H1 (cell line): ENCODE measurements around the gene MAFB. TPM values are rescaled to one million over a fixed set of nuclear protein-coding genes. Genes with fewer than 3 reads are reported as not detected.

Source experiments
- EZH2 ChIP-seq: fragments of 200-600 bp; sonication (generic); IDR thresholded peaks from 2 replicates; pipeline ENCODE4 v1.7.1; 2012; ENCODE audit warnings: low read depth, mild to moderate bottlenecking, moderate library complexity, low read length, inconsistent platforms; ENCODE audit not compliant: severe bottlenecking
- GABPA ChIP-seq: IDR thresholded peaks from 2 replicates; pipeline ENCODE4 v1.6.1; 2011; ENCODE audit warnings: mild to moderate bottlenecking, low read length, moderate library complexity, borderline replicate concordance; ENCODE audit not compliant: insufficient read depth
- KDM4A ChIP-seq: IDR thresholded peaks from one replicate; pipeline ENCODE4 v1.7.1; 2012; ENCODE audit warnings: low read depth, mild to moderate bottlenecking, moderate library complexity, low read length, inconsistent platforms; ENCODE audit not compliant: severe bottlenecking
- NANOG ChIP-seq: IDR thresholded peaks from 2 replicates; pipeline ENCODE4 v1.6.1; 2011; ENCODE audit warnings: low read length, low read depth, mild to moderate bottlenecking, inconsistent platforms; ENCODE audit not compliant: insufficient read depth, poor library complexity, severe bottlenecking
- RNF2 ChIP-seq: fragments of 200-900, 300-1000 bp; sonication (generic); IDR thresholded peaks from 2 replicates; pipeline ENCODE4 v1.7.1; 2016; ENCODE audit warnings: borderline replicate concordance, low read depth, mild to moderate bottlenecking, antibody characterized with exemption, low read length; ENCODE audit not compliant: poor library complexity, severe bottlenecking; ENCODE audit errors: missing control alignments
- SP4 ChIP-seq: IDR thresholded peaks from 2 replicates; pipeline ENCODE4 v1.6.1; 2012; ENCODE audit warnings: low read length, inconsistent platforms
- SUZ12 ChIP-seq: fragments of 200-600 bp; sonication (generic); IDR thresholded peaks from 2 replicates; pipeline ENCODE4 v1.6.1; 2012; ENCODE audit warnings: mild to moderate bottlenecking, inconsistent platforms, low read length, moderate library complexity, mixed read lengths
- polyA plus RNA-seq, 7 experiments: library from polyadenylated mRNA; depleted of rRNA in 3 of 7; stranded (reverse) in 5 of 7; unstranded in 2 of 7; fragments of >200 nt in 5 of 7; fragments of 200-250 nt in 2 of 7; gene quantifications; 1 replicate in 5 of 7; 2 replicates in 1 of 7; 4 replicates in 1 of 7; pipeline versions ENCODE4 v1.2.1 to v1.2.3, GENCODE V29; 2011 to 2013; ENCODE audit warnings: missing spikeins in 2 of 7, mixed read lengths in 2 of 7
- total RNA-seq: library from RNA; stranded (reverse); fragmentation: NEBNext Ultra II Directional; extraction: Animal tissue kit (Norgen Biotek cat#: 25700); gene quantifications from 2 replicates; pipeline ENCODE4 v1.2.1, GENCODE V29; 2021
- TF ChIP-seq, protein P1 (sequence below): fragments of 300-600 bp; sonication (generic); IDR thresholded peaks from 2 replicates; pipeline ENCODE4 v1.7.1; 2012; ENCODE audit warnings: low read length, moderate library complexity, mild to moderate bottlenecking, inconsistent platforms; ENCODE audit not compliant: insufficient replicate concordance
- TF ChIP-seq, protein P2 (sequence below): IDR thresholded peaks from 2 replicates; pipeline ENCODE4 v1.6.1; 2012; ENCODE audit warnings: inconsistent platforms

Gene MAFB
- total and polyA plus RNA-seq, 2 of the 8 experiments (the other 6 are each of a cell fraction or from before 2014, with no cell fraction given) = 0.83 to 1.8 TPM

DNA sequence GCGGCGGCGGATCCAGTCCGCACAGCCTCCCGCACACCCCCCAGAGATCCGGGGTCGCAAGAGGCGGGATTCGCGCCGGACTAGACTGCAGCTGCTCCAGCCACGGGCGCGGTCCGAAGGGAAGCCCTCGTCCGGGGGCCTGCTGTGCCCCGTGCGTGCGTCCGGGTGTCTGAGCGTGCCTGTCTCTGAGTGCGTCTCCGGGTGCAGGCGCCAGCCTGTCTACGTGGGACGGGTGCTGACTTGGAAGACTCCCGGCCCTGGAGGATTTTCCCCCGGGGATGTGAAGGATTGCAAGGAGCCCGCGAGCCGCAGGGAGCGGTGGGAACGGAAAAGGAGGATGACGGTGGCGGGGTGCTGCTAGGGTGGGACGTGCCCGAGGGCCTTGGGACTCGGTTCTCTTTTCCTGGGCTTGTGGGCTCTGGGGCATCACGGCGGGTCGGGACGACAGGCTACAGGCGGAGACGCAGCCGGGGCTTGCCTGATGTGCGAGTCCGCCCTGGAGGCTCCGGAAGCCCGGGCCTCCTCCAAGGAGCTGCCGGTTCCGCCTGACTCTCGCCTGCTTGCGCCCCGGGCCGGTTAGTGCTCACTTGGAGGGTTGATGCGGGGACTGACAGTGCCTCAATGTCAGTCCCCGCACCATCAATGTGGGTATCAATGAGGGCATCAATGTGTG lies 5.7 kb downstream of the MAFB start (continued):
- TF ChIP-seq, protein P1, sequence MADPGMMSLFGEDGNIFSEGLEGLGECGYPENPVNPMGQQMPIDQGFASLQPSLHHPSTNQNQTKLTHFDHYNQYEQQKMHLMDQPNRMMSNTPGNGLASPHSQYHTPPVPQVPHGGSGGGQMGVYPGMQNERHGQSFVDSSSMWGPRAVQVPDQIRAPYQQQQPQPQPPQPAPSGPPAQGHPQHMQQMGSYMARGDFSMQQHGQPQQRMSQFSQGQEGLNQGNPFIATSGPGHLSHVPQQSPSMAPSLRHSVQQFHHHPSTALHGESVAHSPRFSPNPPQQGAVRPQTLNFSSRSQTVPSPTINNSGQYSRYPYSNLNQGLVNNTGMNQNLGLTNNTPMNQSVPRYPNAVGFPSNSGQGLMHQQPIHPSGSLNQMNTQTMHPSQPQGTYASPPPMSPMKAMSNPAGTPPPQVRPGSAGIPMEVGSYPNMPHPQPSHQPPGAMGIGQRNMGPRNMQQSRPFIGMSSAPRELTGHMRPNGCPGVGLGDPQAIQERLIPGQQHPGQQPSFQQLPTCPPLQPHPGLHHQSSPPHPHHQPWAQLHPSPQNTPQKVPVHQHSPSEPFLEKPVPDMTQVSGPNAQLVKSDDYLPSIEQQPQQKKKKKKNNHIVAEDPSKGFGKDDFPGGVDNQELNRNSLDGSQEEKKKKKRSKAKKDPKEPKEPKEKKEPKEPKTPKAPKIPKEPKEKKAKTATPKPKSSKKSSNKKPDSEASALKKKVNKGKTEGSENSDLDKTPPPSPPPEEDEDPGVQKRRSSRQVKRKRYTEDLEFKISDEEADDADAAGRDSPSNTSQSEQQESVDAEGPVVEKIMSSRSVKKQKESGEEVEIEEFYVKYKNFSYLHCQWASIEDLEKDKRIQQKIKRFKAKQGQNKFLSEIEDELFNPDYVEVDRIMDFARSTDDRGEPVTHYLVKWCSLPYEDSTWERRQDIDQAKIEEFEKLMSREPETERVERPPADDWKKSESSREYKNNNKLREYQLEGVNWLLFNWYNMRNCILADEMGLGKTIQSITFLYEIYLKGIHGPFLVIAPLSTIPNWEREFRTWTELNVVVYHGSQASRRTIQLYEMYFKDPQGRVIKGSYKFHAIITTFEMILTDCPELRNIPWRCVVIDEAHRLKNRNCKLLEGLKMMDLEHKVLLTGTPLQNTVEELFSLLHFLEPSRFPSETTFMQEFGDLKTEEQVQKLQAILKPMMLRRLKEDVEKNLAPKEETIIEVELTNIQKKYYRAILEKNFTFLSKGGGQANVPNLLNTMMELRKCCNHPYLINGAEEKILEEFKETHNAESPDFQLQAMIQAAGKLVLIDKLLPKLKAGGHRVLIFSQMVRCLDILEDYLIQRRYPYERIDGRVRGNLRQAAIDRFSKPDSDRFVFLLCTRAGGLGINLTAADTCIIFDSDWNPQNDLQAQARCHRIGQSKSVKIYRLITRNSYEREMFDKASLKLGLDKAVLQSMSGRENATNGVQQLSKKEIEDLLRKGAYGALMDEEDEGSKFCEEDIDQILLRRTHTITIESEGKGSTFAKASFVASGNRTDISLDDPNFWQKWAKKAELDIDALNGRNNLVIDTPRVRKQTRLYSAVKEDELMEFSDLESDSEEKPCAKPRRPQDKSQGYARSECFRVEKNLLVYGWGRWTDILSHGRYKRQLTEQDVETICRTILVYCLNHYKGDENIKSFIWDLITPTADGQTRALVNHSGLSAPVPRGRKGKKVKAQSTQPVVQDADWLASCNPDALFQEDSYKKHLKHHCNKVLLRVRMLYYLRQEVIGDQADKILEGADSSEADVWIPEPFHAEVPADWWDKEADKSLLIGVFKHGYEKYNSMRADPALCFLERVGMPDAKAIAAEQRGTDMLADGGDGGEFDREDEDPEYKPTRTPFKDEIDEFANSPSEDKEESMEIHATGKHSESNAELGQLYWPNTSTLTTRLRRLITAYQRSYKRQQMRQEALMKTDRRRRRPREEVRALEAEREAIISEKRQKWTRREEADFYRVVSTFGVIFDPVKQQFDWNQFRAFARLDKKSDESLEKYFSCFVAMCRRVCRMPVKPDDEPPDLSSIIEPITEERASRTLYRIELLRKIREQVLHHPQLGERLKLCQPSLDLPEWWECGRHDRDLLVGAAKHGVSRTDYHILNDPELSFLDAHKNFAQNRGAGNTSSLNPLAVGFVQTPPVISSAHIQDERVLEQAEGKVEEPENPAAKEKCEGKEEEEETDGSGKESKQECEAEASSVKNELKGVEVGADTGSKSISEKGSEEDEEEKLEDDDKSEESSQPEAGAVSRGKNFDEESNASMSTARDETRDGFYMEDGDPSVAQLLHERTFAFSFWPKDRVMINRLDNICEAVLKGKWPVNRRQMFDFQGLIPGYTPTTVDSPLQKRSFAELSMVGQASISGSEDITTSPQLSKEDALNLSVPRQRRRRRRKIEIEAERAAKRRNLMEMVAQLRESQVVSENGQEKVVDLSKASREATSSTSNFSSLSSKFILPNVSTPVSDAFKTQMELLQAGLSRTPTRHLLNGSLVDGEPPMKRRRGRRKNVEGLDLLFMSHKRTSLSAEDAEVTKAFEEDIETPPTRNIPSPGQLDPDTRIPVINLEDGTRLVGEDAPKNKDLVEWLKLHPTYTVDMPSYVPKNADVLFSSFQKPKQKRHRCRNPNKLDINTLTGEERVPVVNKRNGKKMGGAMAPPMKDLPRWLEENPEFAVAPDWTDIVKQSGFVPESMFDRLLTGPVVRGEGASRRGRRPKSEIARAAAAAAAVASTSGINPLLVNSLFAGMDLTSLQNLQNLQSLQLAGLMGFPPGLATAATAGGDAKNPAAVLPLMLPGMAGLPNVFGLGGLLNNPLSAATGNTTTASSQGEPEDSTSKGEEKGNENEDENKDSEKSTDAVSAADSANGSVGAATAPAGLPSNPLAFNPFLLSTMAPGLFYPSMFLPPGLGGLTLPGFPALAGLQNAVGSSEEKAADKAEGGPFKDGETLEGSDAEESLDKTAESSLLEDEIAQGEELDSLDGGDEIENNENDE = no peak
- TF ChIP-seq EZH2 (peak; percentile 99), GABPA (no peak), SP4 (no peak), NANOG (no peak), RNF2 (peak; percentile 84), SUZ12 (peak; percentile 99), KDM4A (peak; percentile 76)
- TF ChIP-seq, protein P2, sequence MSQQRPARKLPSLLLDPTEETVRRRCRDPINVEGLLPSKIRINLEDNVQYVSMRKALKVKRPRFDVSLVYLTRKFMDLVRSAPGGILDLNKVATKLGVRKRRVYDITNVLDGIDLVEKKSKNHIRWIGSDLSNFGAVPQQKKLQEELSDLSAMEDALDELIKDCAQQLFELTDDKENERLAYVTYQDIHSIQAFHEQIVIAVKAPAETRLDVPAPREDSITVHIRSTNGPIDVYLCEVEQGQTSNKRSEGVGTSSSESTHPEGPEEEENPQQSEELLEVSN = no peak
- TF ChIP-seq, all 59 proteins: peak for 5
